Endothelial cell of umbilical vein (primary cell): ENCODE data around the gene RBM46. TPM values are rescaled to one million over a fixed set of nuclear protein-coding genes. Genes with fewer than 3 reads are reported as not detected.

Source experiments
- BruUV-seq: library from RNA; stranded (reverse); fragments of 400-500 nt; replicated peaks from 2 replicates; lab custom pipeline; 2021; lab: Mats Ljungman, UMichigan
- CTCF ChIA-PET: fragments of 300-600, 350-600 bp; sonication (Branson Sonifier 250); formaldehyde crosslinking; loops from one replicate; lab custom pipeline; 2021; ENCODE audit warnings: antibody characterized with exemption, inconsistent platforms; lab: Charles Lee
- POLR2A ChIA-PET: fragments of 300-600, 350-600 bp; sonication (Branson Sonifier 250); formaldehyde crosslinking; loops from one replicate; lab custom pipeline; 2021; ENCODE audit warnings: antibody characterized with exemption, inconsistent platforms; lab: Charles Lee
- DNase-seq: peaks from one replicate; pipeline ENCODE4 v3.0.0-alpha.2; 2011; ENCODE audit warnings: low read depth, low spot score
- FAIRE-seq: peaks from 2 replicates; lab custom pipeline; 2011; peaks lifted over from hg19 to GRCh38; lab: Jason Lieb, UNC
- H2AFZ ChIP-seq: 2 replicates; pipeline ENCODE4 v1.6.0; 2012; ENCODE audit warnings: low read depth, low read length, control low read depth, inconsistent platforms
- H3K27ac ChIP-seq: 2 replicates; pipeline ENCODE4 v1.5.1; 2011; ENCODE audit warnings: low read depth, mild to moderate bottlenecking, control low read depth, low read length, moderate library complexity; ENCODE audit not compliant: insufficient read depth
- H3K27me3 ChIP-seq, 2 experiments: 2 replicates each; pipeline versions ENCODE4 v1.6.0 to v1.6.1; 2011; ENCODE audit warnings: low read length in 2 of 2, mixed read lengths in 1 of 2; ENCODE audit not compliant: control insufficient read depth in 2 of 2, insufficient read depth in 2 of 2
- H3K36me3 ChIP-seq, 2 experiments: 2 replicates in 1 of 2; 3 replicates in 1 of 2; pipeline ENCODE4 v1.5.1; 2011; ENCODE audit warnings: low read length in 2 of 2, mild to moderate bottlenecking in 1 of 2, moderate library complexity in 1 of 2; ENCODE audit not compliant: control insufficient read depth in 2 of 2, insufficient read depth in 2 of 2; ENCODE audit errors: extremely low read depth in 1 of 2
- H3K4me1 ChIP-seq: 3 replicates; pipeline ENCODE4 v1.5.1; 2011; ENCODE audit warnings: mild to moderate bottlenecking, low read length; ENCODE audit not compliant: control insufficient read depth, insufficient read depth; ENCODE audit errors: extremely low read depth
- H3K4me2 ChIP-seq: 2 replicates; pipeline ENCODE4 v1.6.1; 2011; ENCODE audit warnings: low read length, control low read depth, mixed read lengths; ENCODE audit not compliant: insufficient read depth
- H3K4me3 ChIP-seq, 3 experiments: fragments of 200-600 bp in 1 of 3; sonication (generic), shearing (Covaris generic) in 1 of 3; replicated peaks in 1 of 3; 2 replicates each; pipeline ENCODE4 v1.5.1; 2011 to 2016; ENCODE audit warnings: control low read depth in 3 of 3, low read length in 3 of 3, mild to moderate bottlenecking in 2 of 3, inconsistent platforms in 1 of 3, low read depth in 1 of 3, moderate library complexity in 1 of 3; ENCODE audit not compliant: insufficient read depth in 1 of 3
- H3K79me2 ChIP-seq: 2 replicates; pipeline ENCODE4 v1.6.0; 2012; ENCODE audit warnings: low read length, inconsistent platforms; ENCODE audit not compliant: control insufficient read depth, insufficient read depth
- H3K9ac ChIP-seq: replicated peaks from 2 replicates; pipeline ENCODE3; 2011; ENCODE audit warnings: low read length, control low read depth; ENCODE audit not compliant: insufficient read depth; ENCODE audit errors: extremely low read depth
- H3K9me1 ChIP-seq: replicated peaks from 3 replicates; pipeline ENCODE4 v1.6.0; 2011; ENCODE audit warnings: mild to moderate bottlenecking, low read length; ENCODE audit not compliant: control insufficient read depth, insufficient read depth; ENCODE audit errors: extremely low read depth
- H3K9me3 ChIP-seq: replicated peaks from 2 replicates; pipeline ENCODE4 v1.5.1; 2012; ENCODE audit warnings: low read length, inconsistent platforms; ENCODE audit not compliant: control insufficient read depth, insufficient read depth
- H4K20me1 ChIP-seq: replicated peaks from 2 replicates; pipeline ENCODE3; 2011; ENCODE audit warnings: mild to moderate bottlenecking, low read length; ENCODE audit not compliant: control insufficient read depth, insufficient read depth; ENCODE audit errors: extremely low read depth
- EZH2 ChIP-seq: IDR thresholded peaks from 2 replicates; pipeline ENCODE4 v1.6.1; 2012; ENCODE audit warnings: borderline replicate concordance, low read depth, mild to moderate bottlenecking, moderate library complexity, low read length, inconsistent platforms; ENCODE audit not compliant: severe bottlenecking
- MAX ChIP-seq: IDR thresholded peaks from 2 replicates; pipeline ENCODE4 v1.6.1; 2011; ENCODE audit not compliant: insufficient read depth, insufficient read length
- POLR2A ChIP-seq: IDR thresholded peaks from 2 replicates; pipeline ENCODE4 v1.6.1; 2012; ENCODE audit warnings: low read depth, mild to moderate bottlenecking, control low read depth, low read length
- POLR2AphosphoS5 ChIP-seq: IDR thresholded peaks from 2 replicates; pipeline ENCODE4 v1.6.1; 2012; ENCODE audit warnings: low read depth, mild to moderate bottlenecking, control low read depth, low read length, moderate library complexity; ENCODE audit not compliant: insufficient read depth
- dilution Hi-C: fragments of 300-500 bp; cut with MboI; formaldehyde crosslinking; loops from one replicate; pipeline ENCODE4 v1.15.0; 2019; ENCODE audit warnings: low sequenced_read_pairs; ENCODE audit not compliant: extremely low pct_ligation_motif_present
- intact Hi-C: fragments of 100-400 bp; cut with micrococcal nuclease; formaldehyde crosslinking; loops from one replicate; pipeline ENCODE4 v1.10.0; 2022
- polyA plus RNA-seq, 4 experiments: library from polyadenylated mRNA; depleted of rRNA in 3 of 4; stranded (reverse) in 3 of 4; unstranded in 1 of 4; fragments of >200 nt; gene quantifications; 2 replicates each; pipeline versions ENCODE4 v1.2.1 to v1.2.3, GENCODE V29; 2011 to 2012; ENCODE audit warnings: missing spikeins in 1 of 4
- total RNA-seq: library from RNA; stranded (reverse); gene quantifications from 2 replicates; pipeline ENCODE4 v1.2.3, GENCODE V29; 2021

RBM46 gene
- total and polyA plus RNA-seq, 2 donors (not counting 3 experiments of a cell fraction or from before 2014, with no cell fraction given) = not detected

DNA sequence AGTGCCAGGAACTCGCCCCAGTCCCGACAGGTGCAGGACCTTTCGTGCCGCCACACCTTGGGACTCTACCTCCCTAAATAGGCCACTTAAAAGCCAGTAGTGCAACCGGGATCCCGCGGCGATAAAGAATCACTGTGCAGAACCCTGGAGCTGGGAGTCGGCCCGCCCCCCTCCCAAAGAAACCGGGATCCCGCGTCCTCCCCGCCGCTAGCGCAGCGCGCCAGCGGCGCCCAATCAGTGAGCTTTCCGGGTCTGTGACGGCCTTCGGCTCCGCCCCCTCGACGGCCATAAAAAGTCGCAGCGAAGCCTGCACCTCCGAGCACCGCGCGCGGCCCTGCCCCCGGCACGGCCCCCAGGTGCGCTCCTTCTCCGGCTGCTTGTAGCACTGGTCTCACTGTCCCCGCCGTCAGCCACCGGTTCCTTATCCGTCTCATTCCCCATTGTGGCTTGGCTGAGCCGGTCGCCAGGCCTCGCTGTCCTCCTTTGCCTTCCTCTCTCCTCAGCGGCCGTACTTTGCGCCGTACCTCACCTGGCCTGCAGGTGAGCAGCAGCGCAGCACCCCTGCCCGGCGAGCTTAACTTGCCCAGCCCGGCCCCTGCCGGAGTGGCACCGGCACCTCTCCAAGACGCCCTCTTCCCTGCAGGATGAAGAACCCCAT is 37.3 kb upstream of the RBM46 start, which contains the start of gene LRAT:
LRAT (plus strand) TSS at position 318 of the 658 bp plus-strand sequence; CDS start at position 645, 327 bp downstream.
- intact Hi-C loops (no loop called here), dilution Hi-C loops (no loop called here)
- ChIA-PET CTCF (interaction anchor here (0.9 to 1.2 kb wide), 2 partner anchors 63 to 125 kb away, joined by 3 read pairs; no protein-coding TSS in a partner anchor), POLR2A (no interaction called here)
- no peaks in the 10 kb centered on the region for H3K9me1 ChIP-seq
- no peaks in the 10 kb centered on the region for H3K9me3 ChIP-seq
- no peak for DNase-seq
- no TSS peak for BruUV-seq
- H3K27ac ChIP-seq = no peak within 1 kb of the TSS
- H3K36me3 ChIP-seq = no peaks in the 10 kb centered on the region
- H2AFZ ChIP-seq = peak within 1 kb of the TSS; percentile 83
- peak within 1 kb of the TSS; percentile 41 for H3K4me2 ChIP-seq
- H3K79me2 ChIP-seq = no peaks in the 10 kb centered on the region
- no peak within 1 kb of the TSS for H3K9ac ChIP-seq
- peak within 1 kb of the TSS; percentile 13 to 42 (median 14) for H3K4me3 ChIP-seq
- peaks cover 7% of the 10 kb centered on the region for H3K4me1 ChIP-seq
- no peak for FAIRE-seq
- no peaks in the 10 kb centered on the region for H4K20me1 ChIP-seq
- no peak for TF ChIP-seq POLR2AphosphoS5
- peak; percentile 29 for TF ChIP-seq EZH2
- H3K27me3 ChIP-seq = peaks cover 42 to 70% of the 10 kb centered on the region in 2 experiments

GRCh38 chr4:154744341-154744926 is 36.6 kb upstream of the RBM46 start:
- dilution Hi-C loops = no loop called here
- Histone ChIP-seq H3K9me1 (no peaks in the 10 kb centered on the region), H3K4me3 (no peak overlapping the region), H3K4me1 (peaks cover 7% of the 10 kb centered on the region), H3K27ac (no peak overlapping the region), H3K9me3 (no peaks in the 10 kb centered on the region), H3K9ac (no peak overlapping the region), H3K4me2 (peak overlapping the region; percentile 41), H3K36me3 (no peaks in the 10 kb centered on the region), H4K20me1 (no peaks in the 10 kb centered on the region), H3K27me3 (peaks cover 40 to 68% of the 10 kb centered on the region in 2 experiments), H3K79me2 (no peaks in the 10 kb centered on the region), H2AFZ (peak overlapping the region; percentile 83)
- no TSS peak for BruUV-seq
- DNase-seq = no peak
- CTCF ChIA-PET = interaction anchor here (0.9 to 1.2 kb wide), 2 partner anchors 63 to 126 kb away, joined by 3 read pairs; no protein-coding TSS in a partner anchor
- intact Hi-C loops = no loop called here
- no peak for TF ChIP-seq POLR2A
- no peak for TF ChIP-seq MAX
- peak; percentile 19 for TF ChIP-seq EZH2
- no peak for FAIRE-seq
- POLR2A ChIA-PET = no interaction called here
